Amygdala (tissue), 56 donors: ENCODE data around the gene NKD2.
"Not testable (repeated sequence)": the region's sequence is repeated elsewhere in the genome, so short reads cannot be mapped to it uniquely, and the experiment has no call there.

Experiments used
- DNase-seq, 56 donors: peaks; one replicate each; lab custom pipeline; 2025; lab: John Stamatoyannopoulos, UW

NKD2 gene

GRCh38 chr5:1081519-1081918, 72.9 kb downstream of the NKD2 start:
- DNase-seq = no peak

GRCh38 chr5:1083026-1083425, 74.4 kb downstream of the NKD2 start:
- DNase-seq = not testable (repeated sequence)

GRCh38 chr5:1083823-1084605, 75.4 kb downstream of the NKD2 start:
- DNase-seq = no peak

GRCh38 chr5:1085391-1085790, 76.8 kb downstream of the NKD2 start:
- DNase-seq = no peak

- DNase-seq = no peak
These were observed 77.5 kb downstream of the NKD2 start for GRCh38 chr5:1086137-1086536.

GRCh38 chr5:1086871-1087270, 78.3 kb downstream of the NKD2 start:
- DNase-seq = no peak

GRCh38 chr5:1087428-1087827, 78.8 kb downstream of the NKD2 start:
- no peak for DNase-seq

- no peak for DNase-seq
These were observed 79.4 kb downstream of the NKD2 start for GRCh38 chr5:1088031-1088430.
